IMR-90 (cell line): ENCODE measurements around the gene ASIC2. TPM values are rescaled to one million over a fixed set of nuclear protein-coding genes. Genes with fewer than 3 reads are reported as not detected.

Experiments
- ATAC-seq: fragments of 200-7000 bp; cut with Tn5 transposase; 2 replicates; pipeline ENCODE4 v1.9.1; 2020; ENCODE audit warnings: low read depth, mild to moderate bottlenecking, moderate library complexity
- BruUV-seq: library from RNA; stranded (reverse); fragments of 400-500 nt; replicated peaks from 2 replicates; lab custom pipeline; 2021; lab: Mats Ljungman, UMichigan
- CTCF ChIA-PET: fragments of 300-600 bp; formaldehyde crosslinking; extraction: SDS; loops from one replicate; lab custom pipeline; 2021; ENCODE audit warnings: antibody characterized with exemption; lab: Yijun Ruan, JAX
- POLR2A ChIA-PET: fragments of 300-600 bp; sonication (Branson Sonifier 250); formaldehyde crosslinking; loops from one replicate; lab custom pipeline; 2022; ENCODE audit warnings: antibody characterized with exemption; ENCODE audit not compliant: unreplicated experiment; lab: Charles Lee
- DNase-seq: peaks from one replicate; pipeline ENCODE4 v3.0.0; 2013
- H2AFZ ChIP-seq: replicated peaks from 2 replicates; pipeline ENCODE3; 2013; ENCODE audit warnings: low read length, mild to moderate bottlenecking; ENCODE audit not compliant: poor library complexity
- H2AK5ac ChIP-seq: 2 replicates; pipeline ENCODE4 v1.6.1; 2013; ENCODE audit warnings: low read depth, low read length, inconsistent platforms
- H2AK9ac ChIP-seq: replicated peaks from 2 replicates; pipeline ENCODE3; 2013; ENCODE audit warnings: mild to moderate bottlenecking, low read depth, low read length, moderate library complexity; ENCODE audit not compliant: poor library complexity
- H2BK120ac ChIP-seq: 2 replicates; pipeline ENCODE4 v1.6.1; 2013; ENCODE audit warnings: low read depth, low read length, inconsistent platforms
- H2BK15ac ChIP-seq: 3 replicates; pipeline ENCODE4 v1.6.1; 2013; ENCODE audit warnings: low read depth, low read length, inconsistent platforms
- H2BK20ac ChIP-seq: 2 replicates; pipeline ENCODE4 v1.6.1; 2013; ENCODE audit warnings: low read depth, mild to moderate bottlenecking, inconsistent platforms, low read length, moderate library complexity
- H2BK5ac ChIP-seq: 2 replicates; pipeline ENCODE4 v1.6.1; 2013; ENCODE audit warnings: mild to moderate bottlenecking, low read depth, low read length, inconsistent platforms; ENCODE audit not compliant: poor library complexity, severe bottlenecking
- H3K14ac ChIP-seq: replicated peaks from 2 replicates; pipeline ENCODE4 v1.6.1; 2013; ENCODE audit warnings: low read depth, low read length, inconsistent platforms
- H3K18ac ChIP-seq: 2 replicates; pipeline ENCODE4 v1.6.1; 2013; ENCODE audit warnings: low read depth, low read length, control low read depth
- H3K23ac ChIP-seq: 2 replicates; pipeline ENCODE4 v1.6.1; 2013; ENCODE audit warnings: low read depth, low read length, inconsistent platforms
- H3K27ac ChIP-seq: 2 replicates; pipeline ENCODE4 v1.5.1; 2013; ENCODE audit warnings: mild to moderate bottlenecking, control low read depth, low read length; ENCODE audit not compliant: insufficient read depth
- H3K27me3 ChIP-seq: 2 replicates; pipeline ENCODE4 v1.6.1; 2013; ENCODE audit warnings: low read length; ENCODE audit not compliant: control insufficient read depth, insufficient read depth
- H3K36me3 ChIP-seq: 2 replicates; pipeline ENCODE4 v1.6.1; 2013; ENCODE audit warnings: low read length, mixed read lengths; ENCODE audit not compliant: control insufficient read depth, insufficient read depth
- H3K4ac ChIP-seq: 2 replicates; pipeline ENCODE4 v1.6.1; 2013; ENCODE audit warnings: low read depth, low read length, inconsistent platforms
- H3K4me1 ChIP-seq: 2 replicates; pipeline ENCODE4 v1.6.1; 2013; ENCODE audit warnings: low read length, mixed read lengths; ENCODE audit not compliant: control insufficient read depth, insufficient read depth
- H3K4me2 ChIP-seq: 2 replicates; pipeline ENCODE4 v1.6.1; 2013; ENCODE audit warnings: low read depth, mild to moderate bottlenecking, control low read depth, low read length, moderate library complexity
- H3K4me3 ChIP-seq: 2 replicates; pipeline ENCODE4 v1.5.1; 2013; ENCODE audit warnings: low read depth, mild to moderate bottlenecking, control low read depth, low read length, moderate library complexity; ENCODE audit not compliant: insufficient read depth
- H3K56ac ChIP-seq: 2 replicates; pipeline ENCODE4 v1.6.1; 2013; ENCODE audit warnings: low read length, inconsistent platforms; ENCODE audit not compliant: insufficient read depth; ENCODE audit errors: extremely low read depth
- H3K79me1 ChIP-seq, 2 experiments: 2 replicates each; pipeline ENCODE4 v1.6.1; 2013; ENCODE audit warnings: low read length in 2 of 2, inconsistent platforms in 1 of 2, low read depth in 1 of 2
- H3K9ac ChIP-seq: 2 replicates; pipeline ENCODE4 v1.6.1; 2013; ENCODE audit warnings: low read depth, low read length, control low read depth
- H3K9me1 ChIP-seq: 2 replicates; pipeline ENCODE4 v1.6.1; 2013; ENCODE audit warnings: low read length, inconsistent platforms; ENCODE audit not compliant: insufficient read depth
- H3K9me3 ChIP-seq: 2 replicates; pipeline ENCODE4 v1.6.1; 2013; ENCODE audit warnings: low read length; ENCODE audit not compliant: control insufficient read depth, insufficient read depth
- H4K20me1 ChIP-seq: 2 replicates; pipeline ENCODE4 v1.6.1; 2013; ENCODE audit warnings: low read length, inconsistent platforms; ENCODE audit not compliant: insufficient read depth
- H4K5ac ChIP-seq: 2 replicates; pipeline ENCODE4 v1.6.1; 2013; ENCODE audit warnings: mild to moderate bottlenecking, low read depth, low read length, control low read depth
- H4K8ac ChIP-seq, 2 experiments: 2 replicates each; pipeline ENCODE4 v1.6.1; 2013; ENCODE audit warnings: low read depth in 2 of 2, low read length in 2 of 2, control low read depth in 1 of 2, inconsistent platforms in 1 of 2
- H4K91ac ChIP-seq: 2 replicates; pipeline ENCODE4 v1.6.1; 2013; ENCODE audit warnings: low read depth, low read length, inconsistent platforms; ENCODE audit not compliant: insufficient read depth
- BHLHE40 ChIP-seq: fragments of 150-350 bp; IDR thresholded peaks from 2 replicates; pipeline ENCODE4 v1.6.1; 2016; ENCODE audit warnings: mild to moderate bottlenecking, low read depth, low read length
- CEBPB ChIP-seq: IDR thresholded peaks from 2 replicates; pipeline ENCODE4 v1.6.1; 2012; ENCODE audit warnings: low read depth, low read length, improper control_type of control experiment
- CHD1 ChIP-seq: IDR thresholded peaks from 2 replicates; pipeline ENCODE4 v1.6.1; 2012; ENCODE audit warnings: low read depth, low read length, improper control_type of control experiment
- CTCF ChIP-seq: conservative IDR thresholded peaks from 2 replicates; pipeline ENCODE4 v1.5.1; 2012; ENCODE audit warnings: mild to moderate bottlenecking, low read depth, low read length, improper control_type of control experiment
- ELK1 ChIP-seq: fragments of 150-350 bp; IDR thresholded peaks from 2 replicates; pipeline ENCODE4 v1.6.1; 2016; ENCODE audit warnings: low read depth, mild to moderate bottlenecking, low read length, moderate library complexity, borderline replicate concordance
- FOS ChIP-seq: fragments of 150-350 bp; IDR thresholded peaks from 2 replicates; pipeline ENCODE4 v1.6.1; 2016; ENCODE audit warnings: low read depth, low read length
- MAFK ChIP-seq: IDR thresholded peaks from 2 replicates; pipeline ENCODE4 v1.6.1; 2012; ENCODE audit warnings: low read depth, low read length, improper control_type of control experiment
- MAZ ChIP-seq: IDR thresholded peaks from 2 replicates; pipeline ENCODE4 v1.6.1; 2012; ENCODE audit warnings: low read depth, mild to moderate bottlenecking, low read length, improper control_type of control experiment, moderate library complexity, borderline replicate concordance
- MXI1 ChIP-seq: IDR thresholded peaks from 2 replicates; pipeline ENCODE4 v1.6.1; 2012; ENCODE audit warnings: low read depth, mild to moderate bottlenecking, low read length, moderate library complexity, borderline replicate concordance
- POLR2A ChIP-seq: IDR thresholded peaks from 2 replicates; pipeline ENCODE4 v1.6.1; 2012; ENCODE audit warnings: mild to moderate bottlenecking, low read depth, low read length
- RAD21 ChIP-seq: IDR thresholded peaks from 2 replicates; pipeline ENCODE4 v1.6.1; 2012; ENCODE audit warnings: low read length, improper control_type of control experiment
- RCOR1 ChIP-seq: IDR thresholded peaks from 2 replicates; pipeline ENCODE4 v1.6.1; 2012; ENCODE audit warnings: mild to moderate bottlenecking, low read length, improper control_type of control experiment; ENCODE audit not compliant: insufficient replicate concordance
- RFX5 ChIP-seq: IDR thresholded peaks from 2 replicates; pipeline ENCODE4 v1.8.0; 2012; ENCODE audit warnings: low read depth, mild to moderate bottlenecking, low read length, moderate library complexity
- SMC3 ChIP-seq: fragments of 150-350 bp; IDR thresholded peaks from 2 replicates; pipeline ENCODE4 v1.6.1; 2016; ENCODE audit warnings: low read depth, mild to moderate bottlenecking, antibody characterized with exemption, low read length, moderate library complexity
- USF2 ChIP-seq: fragments of 150-350 bp; IDR thresholded peaks from 2 replicates; pipeline ENCODE4 v1.6.1; 2017; ENCODE audit warnings: mild to moderate bottlenecking, antibody characterized with exemption, low read length, low read depth
- WGBS, 2 experiments: methylation state at CpG; one replicate each; pipeline versions ENCODE4 v1.1.5 to v1.1.7; 2013; ENCODE audit warnings: missing lambda C conversion rate in 2 of 2; ENCODE audit not compliant: insufficient read length in 1 of 2; ENCODE audit errors: extremely low coverage in 2 of 2; 5-methylcytosine and 5-hydroxymethylcytosine counted together
- dilution Hi-C: fragments of 300-500 bp; cut with HindIII; formaldehyde crosslinking; loops from one replicate; pipeline ENCODE4 v1.14.3; 2018; ENCODE audit warnings: low sequenced_read_pairs; ENCODE audit not compliant: unreplicated experiment
- in situ Hi-C: fragments of 300-500 bp; cut with MboI; formaldehyde crosslinking; loops from 3 replicates; pipeline ENCODE4 v1.14.3; 2019; ENCODE audit warnings: low sequenced_read_pairs, inconsistent platforms, mixed read lengths
- intact Hi-C: fragments of 100-400 bp; cut with micrococcal nuclease; formaldehyde crosslinking; loops from 2 replicates; pipeline ENCODE4 v1.10.0; 2022
- polyA plus RNA-seq, 3 experiments: library from polyadenylated mRNA; depleted of rRNA; stranded (reverse); fragments of >200 nt; gene quantifications; 2 replicates each; pipeline ENCODE4 v1.2.3, GENCODE V29; 2012; ENCODE audit warnings: low replicate concordance in 1 of 3
- total RNA-seq: library from RNA; depleted of rRNA; stranded (reverse); fragments of >200 nt; gene quantifications from 2 replicates; pipeline ENCODE4 v1.2.3, GENCODE V29; 2012

ASIC2 gene
- total and polyA plus RNA-seq, 2 of the 4 experiments (the other 2 are of a cell fraction): under 0.01 to 0.15 TPM

GRCh38 chr17:33084755-33085154, 208.3 kb downstream of the ASIC2 start:
- H3K9me3 ChIP-seq: no peaks in the 10 kb centered on the region
- H3K9ac ChIP-seq: no peak overlapping the region
- no peaks in the 10 kb centered on the region for H4K20me1 ChIP-seq
- no peak overlapping the region for H2BK120ac ChIP-seq
- H2AFZ ChIP-seq: no peak overlapping the region
- no peak for DNase-seq
- intact Hi-C loops: no loop called here
- H3K36me3 ChIP-seq: no peaks in the 10 kb centered on the region
- H3K4me1 ChIP-seq: no peaks in the 10 kb centered on the region
- no peak overlapping the region for H3K4me3 ChIP-seq
- no peak overlapping the region for H2BK15ac ChIP-seq
- no peak overlapping the region for H2BK5ac ChIP-seq
- no peaks in the 10 kb centered on the region for H3K27me3 ChIP-seq
- no peak overlapping the region for H3K56ac ChIP-seq
- no peak overlapping the region for H4K91ac ChIP-seq
- H3K14ac ChIP-seq: no peak overlapping the region
- no peak for ATAC-seq
- dilution Hi-C loops: no loop called here
- H3K4ac ChIP-seq: no peak overlapping the region
- no peak overlapping the region for H2BK20ac ChIP-seq
- no TSS peak for BruUV-seq
- H3K4me2 ChIP-seq: no peak overlapping the region
- H2AK9ac ChIP-seq: no peak overlapping the region
- H3K79me1 ChIP-seq: no peaks in the 10 kb centered on the region
- in situ Hi-C loops: loop anchor here (10.0 kb wide), 1 partner anchor 60 kb away; no protein-coding TSS in a partner anchor
- H3K27ac ChIP-seq: no peak overlapping the region
- H3K9me1 ChIP-seq: no peaks in the 10 kb centered on the region
- H4K8ac ChIP-seq: no peak overlapping the region
- CTCF ChIA-PET: no interaction called here
- H4K5ac ChIP-seq: no peak overlapping the region
- H3K23ac ChIP-seq: no peak overlapping the region
- WGBS, 2 experiments: no CpG with 5 or more reads among the region's 2 CpGs
- no peak for TF ChIP-seq RFX5
- TF ChIP-seq ELK1: no peak
- TF ChIP-seq CHD1: no peak
- TF ChIP-seq SMC3: no peak
- TF ChIP-seq CTCF: no peak
- TF ChIP-seq FOS: no peak
- TF ChIP-seq MXI1: no peak
- no peak for TF ChIP-seq MAZ
- no peak for TF ChIP-seq MAFK
- no peak for TF ChIP-seq RCOR1
- TF ChIP-seq RAD21: no peak
- TF ChIP-seq POLR2A: no peak
- no peak for TF ChIP-seq CEBPB
- no peak for TF ChIP-seq USF2
- TF ChIP-seq BHLHE40: no peak
- H3K18ac ChIP-seq: no peak overlapping the region
- POLR2A ChIA-PET: no interaction called here
- no peak overlapping the region for H2AK5ac ChIP-seq
